Left hindlimb (tissue), 1 donor: ENCODE data around the gene SLC23A2.
"Not testable (repeated sequence)": the region's sequence is repeated elsewhere in the genome, so short reads cannot be mapped to it uniquely, and the experiment has no call there.

Experiments used
- DNase-seq: peaks from one replicate; pipeline ENCODE4 v3.0.0-alpha.2; 2018

The SLC23A2 gene

GRCh38 chr20:4871486-4871885, 129.8 kb downstream of the SLC23A2 start:
- no peak for DNase-seq

DNA sequence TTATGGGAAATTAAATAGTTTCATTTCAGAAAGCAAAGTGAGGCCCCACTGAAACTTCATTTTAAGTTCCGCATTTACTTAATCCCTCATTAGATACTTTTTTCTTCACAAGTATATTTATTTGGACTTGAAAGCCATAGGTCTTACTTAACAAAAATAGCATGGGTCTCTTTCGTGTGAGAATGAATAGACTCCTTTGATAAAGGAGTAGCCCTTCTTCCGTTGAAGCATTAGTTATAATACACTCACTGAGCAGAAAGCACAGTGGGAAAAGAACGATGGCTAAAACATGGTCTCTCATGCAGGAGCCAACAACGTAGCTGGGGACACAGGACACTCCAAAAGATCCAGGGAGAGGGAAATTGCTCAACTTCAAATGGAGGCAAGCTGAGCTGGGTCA, 130.4 kb downstream of the SLC23A2 start:
- DNase-seq = no peak

GRCh38 chr20:4869290-4870193, 131.8 kb downstream of the SLC23A2 start:
- DNase-seq = no peak

DNA sequence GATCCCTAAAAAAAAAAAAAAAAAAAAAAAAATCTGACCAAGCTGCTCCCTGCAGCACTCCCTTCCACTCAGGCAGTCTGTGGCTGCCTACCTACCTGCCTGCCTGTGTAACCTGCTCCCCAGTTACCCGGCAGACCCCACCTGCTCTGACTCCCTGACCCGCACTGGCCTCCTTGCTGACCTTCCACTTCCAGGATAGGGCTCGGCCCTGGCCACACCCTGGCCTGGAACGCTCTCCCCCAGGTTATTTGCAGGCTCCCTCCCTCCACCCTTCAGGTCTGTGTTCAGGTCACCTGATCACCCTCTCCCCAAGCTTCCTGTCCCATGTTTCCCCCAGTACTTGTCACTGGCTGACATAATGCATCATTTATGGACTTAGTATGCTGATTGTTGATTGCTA, 134.3 kb downstream of the SLC23A2 start:
- DNase-seq = no peak

DNA sequence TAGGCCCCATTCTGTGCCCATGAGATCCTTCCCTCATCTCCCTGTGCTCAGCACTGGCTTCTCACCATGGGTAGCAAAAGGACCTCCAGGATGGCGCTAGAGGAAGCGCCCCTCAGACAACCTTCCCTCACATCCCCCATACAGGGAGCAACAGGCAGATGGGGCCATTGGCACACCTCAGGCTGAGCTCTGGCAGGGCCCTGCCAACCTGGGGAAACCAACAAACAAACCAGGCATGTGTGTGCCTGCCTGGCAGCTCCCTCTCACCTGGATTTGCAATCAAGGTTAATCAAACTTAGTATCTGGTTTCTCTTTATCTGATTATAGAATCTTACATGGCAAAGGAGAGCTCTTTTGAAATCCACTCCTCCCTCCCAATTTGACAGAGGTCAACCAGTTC, 134.9 kb downstream of the SLC23A2 start:
- DNase-seq = no peak

DNA sequence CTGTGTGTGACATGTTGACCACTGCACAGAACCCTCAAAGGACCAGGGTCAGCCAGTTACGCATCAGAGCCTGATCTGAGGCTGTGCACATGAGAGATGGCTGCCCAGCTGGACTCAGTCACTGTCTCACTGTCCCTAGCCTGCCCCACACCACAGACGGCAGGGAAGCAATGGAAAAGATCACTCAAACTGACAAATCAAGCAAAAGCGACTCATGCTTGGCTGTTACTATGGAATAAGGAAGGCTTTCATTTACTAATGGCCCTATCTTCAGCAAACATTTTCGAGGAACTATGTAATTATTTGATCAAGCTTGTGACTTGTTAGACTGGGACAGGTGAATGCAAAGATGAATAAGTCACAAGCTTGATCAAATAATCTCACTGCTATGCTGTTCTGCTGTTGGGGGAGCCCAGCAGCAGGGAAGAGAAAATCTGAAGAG, 137.0 kb downstream of the SLC23A2 start:
- DNase-seq = no peak

DNA sequence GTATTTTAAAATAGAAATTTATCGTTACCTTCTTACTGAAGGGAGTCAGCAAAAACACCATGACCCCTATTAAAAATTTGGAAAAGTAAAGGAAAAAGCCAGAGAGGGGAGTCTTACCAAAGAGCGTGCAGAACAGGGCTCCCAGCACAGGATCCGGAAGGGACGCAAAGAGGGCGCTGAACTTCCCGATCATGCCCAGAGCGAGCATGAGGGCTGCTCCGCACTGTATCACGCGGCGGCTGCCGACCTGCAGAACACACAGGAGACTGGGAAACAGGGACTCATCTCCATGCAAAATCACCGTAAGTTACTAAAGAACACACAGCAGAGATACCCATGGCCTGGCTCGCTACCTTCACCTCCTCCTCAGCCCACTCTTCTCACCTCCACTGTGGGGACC, 138.6 kb downstream of the SLC23A2 start:
- no peak for DNase-seq

DNA sequence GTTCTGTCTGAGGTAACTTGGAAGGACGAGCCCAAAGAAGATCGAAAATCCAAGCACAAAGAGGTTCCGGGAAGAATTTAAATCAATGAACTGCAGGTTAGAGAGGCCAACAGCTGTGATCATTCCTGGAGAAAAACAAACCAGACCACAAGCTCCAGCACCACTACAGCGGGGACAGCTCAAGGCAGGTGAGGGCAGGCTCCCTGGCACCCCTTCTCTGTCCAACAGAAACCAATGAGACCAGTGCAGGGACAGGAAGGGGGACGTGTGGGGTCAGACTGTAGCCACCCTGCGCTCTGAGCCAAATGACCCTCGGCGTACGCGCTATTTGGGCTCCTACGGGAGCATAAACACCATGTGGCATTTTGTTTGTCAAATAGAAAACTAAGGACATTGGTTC, 139.3 kb downstream of the SLC23A2 start:
- DNase-seq = no peak

DNA sequence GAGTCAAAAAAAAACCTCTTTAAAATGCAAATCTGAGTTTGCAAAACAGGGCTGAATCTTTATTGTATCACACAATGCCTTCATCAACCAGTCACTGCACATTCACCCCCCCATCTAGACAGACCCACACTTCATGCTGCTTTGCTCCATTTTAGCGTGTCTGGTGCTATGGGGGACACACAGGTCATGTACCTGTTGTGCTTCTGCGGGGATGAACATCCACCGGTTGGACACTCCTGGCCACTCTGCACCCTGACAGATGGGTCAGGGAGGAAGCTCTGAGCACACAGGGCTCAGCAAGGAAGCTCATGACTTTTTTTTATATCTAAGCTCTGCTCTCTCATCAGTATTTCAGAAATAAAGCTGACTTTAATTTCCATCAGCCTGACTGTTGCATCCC, 143.3 kb downstream of the SLC23A2 start:
- DNase-seq = no peak

- no peak for DNase-seq
These were observed 145.1 kb downstream of the SLC23A2 start for GRCh38 chr20:4856022-4856755.

GRCh38 chr20:4855555-4855954, 145.8 kb downstream of the SLC23A2 start:
- DNase-seq = no peak

DNA sequence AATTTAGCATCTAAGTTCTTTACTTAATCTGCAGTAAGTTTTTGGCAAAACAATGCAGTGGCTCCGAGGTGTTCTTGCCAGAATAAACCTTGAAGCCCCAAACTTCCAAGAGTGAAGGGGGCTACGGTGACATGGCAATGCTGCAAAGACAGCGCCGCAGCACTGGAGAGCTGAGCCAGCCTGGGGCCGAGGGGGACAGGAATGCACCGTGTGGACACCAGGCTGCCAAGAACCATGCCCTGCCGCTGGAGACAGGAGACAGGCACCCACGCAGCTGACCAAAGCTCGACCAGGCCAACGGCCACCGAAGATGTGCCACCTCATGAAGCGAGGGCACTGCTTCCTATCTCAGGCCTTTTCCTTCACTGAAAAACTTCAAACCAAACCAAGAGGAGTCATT, 146.2 kb downstream of the SLC23A2 start:
- no peak for DNase-seq

GRCh38 chr20:4854561-4854901, 146.8 kb downstream of the SLC23A2 start:
- no peak for DNase-seq

DNA sequence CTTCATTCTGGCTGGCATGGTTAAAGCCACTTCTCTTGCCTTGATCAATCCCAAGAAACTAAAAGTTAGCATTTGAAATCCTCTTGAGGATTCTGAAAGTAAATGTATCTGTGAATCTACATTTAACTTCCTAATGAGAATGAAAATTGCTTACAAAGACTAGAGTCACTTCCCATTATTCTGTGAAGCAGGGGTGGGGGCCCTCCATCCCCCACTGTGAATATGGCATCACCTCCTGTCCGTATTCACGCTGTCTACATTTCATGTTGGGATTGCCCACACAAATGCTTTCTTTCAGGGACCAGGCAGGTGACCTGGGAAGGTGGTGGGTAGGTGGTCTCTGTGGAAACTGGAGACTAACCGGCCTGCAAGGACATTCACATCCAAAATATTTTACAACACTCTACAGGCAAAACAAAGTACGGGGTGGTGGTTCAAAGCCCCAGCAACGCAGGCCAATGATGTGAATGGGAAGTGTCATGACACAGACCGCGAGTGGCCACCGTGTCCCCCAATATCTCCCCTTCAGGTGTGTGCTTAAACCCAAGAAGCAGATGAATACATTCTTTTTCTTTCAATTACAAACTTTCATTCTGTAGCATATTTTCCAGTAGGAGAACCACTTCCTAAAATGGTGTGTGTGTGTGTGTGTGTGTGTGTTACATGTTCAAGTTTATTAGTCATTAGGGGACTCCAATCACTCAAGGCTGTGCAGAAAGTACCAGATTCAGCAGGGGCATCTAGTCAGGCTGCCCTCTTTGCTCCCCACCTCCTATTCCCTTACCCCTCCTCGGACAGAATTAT, 147.4 kb downstream of the SLC23A2 start:
- DNase-seq = no peak

DNA sequence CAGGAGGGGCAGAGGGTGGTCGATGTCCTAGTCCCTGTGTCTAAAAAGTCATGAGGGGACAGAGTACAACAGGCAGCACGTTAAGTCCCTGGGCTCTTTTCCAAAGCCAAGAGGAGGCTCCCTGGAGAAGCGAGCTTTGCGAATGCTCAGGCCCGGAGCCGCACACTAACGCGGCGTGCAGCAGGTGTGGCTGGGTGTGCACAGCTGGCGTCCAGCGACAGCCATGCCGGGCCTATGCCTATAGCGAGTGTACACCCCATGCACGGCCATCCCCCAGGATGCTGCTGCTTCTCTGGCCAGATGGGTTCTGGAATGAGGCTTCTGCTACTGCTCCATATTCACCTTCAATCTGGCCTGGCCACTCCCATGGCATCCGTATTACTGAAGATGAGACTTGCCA, 148.3 kb downstream of the SLC23A2 start:
- no peak for DNase-seq

DNA sequence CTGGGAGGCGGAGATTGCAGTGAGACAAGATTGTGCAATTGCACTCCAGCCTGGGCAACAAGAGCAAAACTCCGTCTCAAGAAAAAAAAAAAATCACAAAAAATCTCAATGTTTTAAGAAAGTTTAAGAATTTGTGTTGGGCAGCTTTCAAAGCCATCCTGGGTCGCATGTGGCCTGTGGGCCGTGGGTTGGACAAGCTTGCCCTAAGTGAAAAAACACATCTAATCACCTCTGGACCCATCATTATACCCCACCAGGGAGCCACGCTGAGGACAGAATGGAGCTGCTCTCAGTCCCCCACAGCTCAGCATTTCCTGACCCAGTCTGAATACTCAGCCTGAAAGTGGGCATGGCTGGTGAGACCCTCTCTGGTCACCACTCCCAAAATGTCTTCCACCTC, 150.3 kb downstream of the SLC23A2 start:
- DNase-seq = no peak

- DNase-seq = not testable (repeated sequence)
These were observed 152.5 kb downstream of the SLC23A2 start for GRCh38 chr20:4848829-4849228.

- no peak for DNase-seq
These were observed 153.3 kb downstream of the SLC23A2 start for GRCh38 chr20:4848041-4848440.

DNA sequence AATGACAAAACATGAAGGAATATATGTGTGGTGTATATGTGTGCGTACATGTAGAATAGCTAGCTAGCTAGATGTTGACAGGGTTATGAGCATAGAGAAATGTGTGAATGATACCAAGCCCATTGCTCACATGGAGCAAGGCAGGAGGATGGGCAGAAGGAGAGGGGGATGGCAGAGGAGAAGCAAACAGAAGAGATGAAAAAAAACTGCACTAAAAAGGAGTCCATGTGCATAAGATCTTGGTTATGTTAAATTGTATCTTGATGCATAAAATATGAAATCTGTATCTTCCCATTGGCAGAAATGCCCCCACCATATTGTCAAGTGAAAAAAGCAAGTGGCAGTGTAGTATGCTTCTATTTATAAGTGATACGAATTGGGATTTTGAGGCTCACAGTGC, 154.5 kb downstream of the SLC23A2 start:
- DNase-seq = no peak

DNA sequence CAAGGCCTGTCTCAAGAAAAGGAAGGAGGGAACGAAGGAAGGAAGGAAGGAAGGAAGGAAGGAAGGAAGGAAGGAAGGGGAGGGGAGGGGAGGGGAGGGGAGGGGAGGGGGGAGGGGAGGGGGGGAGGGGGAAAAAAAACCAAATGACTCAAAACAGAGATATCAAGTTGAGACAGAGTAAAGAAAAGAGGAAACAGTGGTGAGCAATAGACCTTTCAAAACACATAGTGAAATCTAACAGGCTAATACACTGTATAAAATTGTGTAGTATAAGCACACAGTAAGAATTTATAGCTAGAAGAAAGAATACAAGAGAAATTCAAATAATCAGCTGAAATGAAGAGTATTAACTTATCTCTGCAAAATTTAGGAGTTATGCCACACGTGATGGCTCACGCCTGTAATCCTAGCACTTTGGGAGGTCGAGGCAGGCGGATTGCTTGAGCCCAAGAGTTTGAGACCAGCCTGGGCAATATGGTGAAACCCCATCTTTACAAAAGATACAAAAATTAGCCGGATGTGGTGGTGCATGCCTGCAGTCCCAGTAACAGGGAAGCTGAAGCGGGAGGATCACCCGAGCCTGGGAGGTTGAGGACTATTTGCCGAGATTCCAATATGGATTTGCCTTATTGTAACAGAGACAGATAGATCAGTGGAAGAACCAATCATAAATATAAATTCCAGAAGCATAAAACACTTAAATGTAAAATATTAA, 156.4 kb downstream of the SLC23A2 start:
- DNase-seq = no peak

DNA sequence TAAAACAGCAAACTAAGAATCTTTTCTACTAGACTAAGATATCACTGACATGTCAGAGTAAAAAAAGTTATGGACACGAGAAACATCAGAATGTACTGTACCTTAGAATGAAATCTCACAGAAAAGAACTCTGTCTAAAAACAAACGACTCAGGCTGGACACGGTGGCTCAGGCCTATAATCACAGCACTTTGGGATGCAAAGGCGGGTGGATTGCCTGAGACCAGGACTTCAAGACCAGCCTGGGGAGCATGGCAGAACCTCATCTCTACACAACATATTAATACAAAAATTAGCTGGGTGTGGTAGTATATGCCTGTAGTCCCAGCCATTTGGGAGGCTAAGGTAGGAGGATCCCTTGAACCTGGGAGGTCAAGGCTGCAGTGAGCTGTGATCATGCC, 157.0 kb downstream of the SLC23A2 start:
- no peak for DNase-seq

DNA sequence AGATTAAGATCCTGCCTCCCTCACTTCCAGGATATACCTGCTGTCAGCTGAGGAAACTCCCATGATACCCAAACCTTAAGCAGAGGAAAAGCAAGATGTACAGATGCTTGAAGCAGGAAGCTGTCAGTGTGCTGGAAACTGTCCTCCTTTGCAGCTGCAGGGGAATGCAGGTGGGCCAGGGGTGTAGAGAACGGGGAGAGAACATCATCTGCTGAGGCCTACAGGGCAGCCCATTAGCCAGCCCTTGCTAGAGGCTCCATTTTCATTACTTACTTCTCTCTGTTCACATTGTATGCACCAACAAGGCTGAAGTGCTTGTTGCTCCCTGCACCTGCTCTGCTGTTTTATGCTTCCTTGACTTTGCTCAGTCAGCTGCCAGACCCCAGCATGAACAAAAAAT, 160.5 kb downstream of the SLC23A2 start:
- DNase-seq = no peak

GRCh38 chr20:4838526-4838925, 162.8 kb downstream of the SLC23A2 start:
- DNase-seq = no peak
